Peyer's patch (tissue), 4 donors: ENCODE measurements around the gene TSPAN14.

Experiments used
- POLR2A ChIP-seq, 2 donors: fragments of 450-650 bp; IDR thresholded peaks; one replicate each; pipeline ENCODE4 v1.5.1; 2017; ENCODE audit warnings: antibody characterized with exemption in 2 of 2, mild to moderate bottlenecking in 2 of 2, moderate library complexity in 2 of 2
- TF ChIP-seq, protein P1 (sequence below), 6 experiments: fragments of 450-650 bp in 4 of 6; fragments of 200-600 bp in 2 of 6; sonication (generic) in 1 of 6; IDR thresholded peaks; one replicate each; pipeline ENCODE4 v1.5.1; 2017 to 2019; ENCODE audit warnings: antibody characterized with exemption in 6 of 6, mild to moderate bottlenecking in 3 of 6, moderate library complexity in 1 of 6

DNA sequence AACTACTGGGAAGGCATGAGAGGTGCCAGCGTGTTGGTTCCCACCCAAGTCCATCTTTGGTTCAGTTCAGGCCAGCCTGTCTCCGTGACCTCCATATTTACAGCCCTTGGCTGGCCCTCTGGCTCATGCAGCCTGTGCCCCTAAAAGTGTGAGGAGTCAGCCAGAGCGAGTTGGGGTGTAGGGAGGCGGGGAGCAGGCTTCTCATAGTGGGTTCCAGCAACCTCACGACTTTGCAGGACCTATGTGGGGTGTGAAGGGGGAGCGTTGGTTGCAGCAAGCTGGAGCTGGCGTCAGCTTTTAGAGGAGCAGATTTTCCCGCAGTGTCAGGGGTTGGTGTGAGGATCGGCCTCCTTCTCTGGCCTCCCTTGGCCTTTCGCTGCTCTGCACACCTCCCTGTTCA is 9.8 kb downstream of the TSPAN14 start:
- TF ChIP-seq, protein P1, sequence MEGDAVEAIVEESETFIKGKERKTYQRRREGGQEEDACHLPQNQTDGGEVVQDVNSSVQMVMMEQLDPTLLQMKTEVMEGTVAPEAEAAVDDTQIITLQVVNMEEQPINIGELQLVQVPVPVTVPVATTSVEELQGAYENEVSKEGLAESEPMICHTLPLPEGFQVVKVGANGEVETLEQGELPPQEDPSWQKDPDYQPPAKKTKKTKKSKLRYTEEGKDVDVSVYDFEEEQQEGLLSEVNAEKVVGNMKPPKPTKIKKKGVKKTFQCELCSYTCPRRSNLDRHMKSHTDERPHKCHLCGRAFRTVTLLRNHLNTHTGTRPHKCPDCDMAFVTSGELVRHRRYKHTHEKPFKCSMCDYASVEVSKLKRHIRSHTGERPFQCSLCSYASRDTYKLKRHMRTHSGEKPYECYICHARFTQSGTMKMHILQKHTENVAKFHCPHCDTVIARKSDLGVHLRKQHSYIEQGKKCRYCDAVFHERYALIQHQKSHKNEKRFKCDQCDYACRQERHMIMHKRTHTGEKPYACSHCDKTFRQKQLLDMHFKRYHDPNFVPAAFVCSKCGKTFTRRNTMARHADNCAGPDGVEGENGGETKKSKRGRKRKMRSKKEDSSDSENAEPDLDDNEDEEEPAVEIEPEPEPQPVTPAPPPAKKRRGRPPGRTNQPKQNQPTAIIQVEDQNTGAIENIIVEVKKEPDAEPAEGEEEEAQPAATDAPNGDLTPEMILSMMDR (IDR thresholded peaks at IDR 0.05), result no peak
- TF ChIP-seq POLR2A (IDR thresholded peaks at IDR 0.05), result no peak
